ENCODE results near the gene MYO1A. TPM values are rescaled to one million over a fixed set of nuclear protein-coding genes. Genes with fewer than 3 reads are reported as not detected.

Gene MYO1A
- total RNA-seq, 3 donors from 2014 or later: 0.38 to 1.0 (median 0.71) TPM

DNA sequence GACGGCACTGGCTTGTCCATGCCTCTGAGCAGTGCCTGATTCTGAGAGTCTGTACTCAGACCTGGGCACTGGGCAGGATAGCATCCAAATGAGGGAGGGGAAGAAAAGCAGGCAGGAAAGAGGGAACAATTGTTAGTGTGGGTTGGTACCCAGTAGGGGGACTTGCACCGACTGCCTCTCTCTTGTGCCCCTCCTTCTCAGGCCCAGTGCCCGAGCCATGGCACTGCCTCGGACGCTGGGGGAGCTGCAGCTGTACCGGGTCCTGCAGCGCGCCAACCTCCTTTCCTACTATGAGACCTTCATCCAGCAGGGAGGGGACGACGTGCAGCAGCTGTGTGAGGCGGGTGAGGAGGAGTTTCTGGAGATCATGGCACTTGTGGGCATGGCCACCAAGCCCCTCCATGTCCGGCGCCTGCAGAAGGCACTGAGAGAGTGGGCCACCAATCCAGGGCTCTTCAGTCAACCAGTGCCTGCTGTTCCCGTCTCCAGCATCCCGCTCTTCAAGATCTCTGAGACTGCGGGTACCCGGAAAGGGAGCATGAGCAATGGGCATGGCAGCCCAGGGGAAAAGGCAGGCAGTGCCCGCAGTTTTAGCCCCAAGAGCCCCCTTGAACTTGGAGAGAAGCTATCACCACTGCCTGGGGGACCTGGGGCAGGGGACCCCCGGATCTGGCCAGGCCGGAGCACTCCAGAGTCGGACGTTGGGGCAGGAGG is 41.2 kb upstream of the MYO1A start:
- H3K36me3 Mint-ChIP-seq (ENCODE audit: insufficient read depth): peaks cover 19% of the 10 kb centered on the region
- no peaks in the 10 kb centered on the region for H3K27me3 Mint-ChIP-seq (ENCODE audit: low read depth)
- no peaks in the 10 kb centered on the region for H3K9me3 Mint-ChIP-seq
- H3K4me3 Mint-ChIP-seq: peak overlapping the region; percentile 92
- ATAC-seq: no peak
- H3K4me1 Mint-ChIP-seq (ENCODE audit: low read depth): peaks cover 66% of the 10 kb centered on the region
- DNase-seq: no peak

DNA sequence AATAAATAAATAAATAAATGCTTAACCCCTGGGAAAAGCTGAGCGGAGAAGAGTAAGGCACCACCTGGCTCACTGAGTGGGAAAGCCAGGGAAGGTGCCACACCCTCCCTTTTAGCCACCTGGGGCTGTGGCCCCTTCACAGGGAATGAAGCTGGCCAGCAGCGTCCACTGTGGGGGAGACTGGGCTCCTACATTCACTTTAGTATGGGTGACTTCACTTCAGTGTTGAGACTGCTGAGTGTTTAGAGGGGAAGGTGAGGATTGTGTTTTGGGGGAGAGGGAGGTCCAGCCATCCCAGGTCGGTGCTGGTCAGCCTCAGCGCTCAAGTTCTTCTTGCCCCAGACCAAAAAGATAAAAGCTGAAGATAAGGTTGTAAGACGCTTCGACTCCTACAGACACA is 40.6 kb upstream of the MYO1A start:
- H3K36me3 Mint-ChIP-seq (ENCODE audit: insufficient read depth): peaks cover 19% of the 10 kb centered on the region

DNA sequence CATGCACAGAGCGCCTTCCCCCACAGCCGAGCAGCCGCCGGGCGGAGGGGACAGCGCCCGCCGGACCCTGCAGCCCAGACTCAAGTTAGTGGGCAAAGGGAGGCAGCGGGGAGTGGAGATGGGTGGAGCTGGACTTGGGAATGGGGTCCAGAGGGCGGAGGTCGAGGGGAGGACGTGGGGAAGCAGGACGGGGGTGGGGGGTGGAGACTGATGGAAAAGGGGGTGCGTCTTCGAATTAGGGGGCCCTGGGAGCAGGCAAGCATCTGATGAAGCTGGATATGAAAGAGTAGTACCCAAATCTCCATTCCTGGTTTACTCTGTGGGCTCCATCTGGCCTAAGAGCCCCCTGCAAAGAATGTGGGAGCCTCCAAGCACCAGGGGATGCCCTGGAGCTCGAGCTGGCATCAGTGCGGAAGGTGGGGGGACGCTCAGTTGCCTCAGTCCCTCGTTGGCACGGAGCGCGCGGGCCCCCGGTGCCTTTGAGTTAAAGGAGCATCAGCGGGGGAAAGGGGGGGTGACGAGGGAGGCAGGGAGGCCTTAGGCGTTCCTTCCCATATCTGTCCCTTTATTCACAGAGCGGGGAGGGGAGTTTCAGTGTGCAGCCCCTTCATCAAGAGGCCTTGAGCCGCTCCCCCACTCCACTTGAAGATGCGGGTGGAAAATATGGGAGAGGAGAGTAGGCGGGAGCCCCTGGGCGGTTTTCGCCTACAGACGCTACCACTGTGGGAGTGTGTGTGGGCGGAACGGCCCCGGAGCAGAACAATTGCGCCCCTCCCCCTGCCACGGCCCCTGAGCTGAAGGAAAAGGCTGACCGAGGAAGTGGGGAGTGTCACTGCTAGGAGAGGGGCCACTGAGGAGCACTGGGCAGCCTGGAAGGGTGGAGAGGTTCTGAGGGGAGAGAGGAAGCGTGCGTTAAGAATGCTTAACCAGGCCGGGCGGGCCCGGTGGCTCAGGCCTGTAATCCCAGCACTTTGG is 39.6 kb upstream of the MYO1A start:
- H3K4me3 Mint-ChIP-seq: peak overlapping the region; percentile 92
- H3K4me1 Mint-ChIP-seq (ENCODE audit: low read depth): peaks cover 73% of the 10 kb centered on the region
- ATAC-seq (peak in 1 of 2 donors; percentile 4), DNase-seq (peak; percentile 60)
- H3K9me3 Mint-ChIP-seq: no peaks in the 10 kb centered on the region
- no peaks in the 10 kb centered on the region for H3K27me3 Mint-ChIP-seq (ENCODE audit: low read depth)
- peaks cover 15% of the 10 kb centered on the region for H3K36me3 Mint-ChIP-seq (ENCODE audit: insufficient read depth)

More for the DNA sequence above, 40.6 kb upstream of the MYO1A start:
- no peak for ATAC-seq
- Mint-ChIP-seq H3K4me1 (ENCODE audit: low read depth) (peaks cover 72% of the 10 kb centered on the region), H3K4me3 (peak overlapping the region; percentile 92), H3K9me3 (no peaks in the 10 kb centered on the region), H3K27me3 (ENCODE audit: low read depth) (no peaks in the 10 kb centered on the region)
- no peak for DNase-seq

DNA sequence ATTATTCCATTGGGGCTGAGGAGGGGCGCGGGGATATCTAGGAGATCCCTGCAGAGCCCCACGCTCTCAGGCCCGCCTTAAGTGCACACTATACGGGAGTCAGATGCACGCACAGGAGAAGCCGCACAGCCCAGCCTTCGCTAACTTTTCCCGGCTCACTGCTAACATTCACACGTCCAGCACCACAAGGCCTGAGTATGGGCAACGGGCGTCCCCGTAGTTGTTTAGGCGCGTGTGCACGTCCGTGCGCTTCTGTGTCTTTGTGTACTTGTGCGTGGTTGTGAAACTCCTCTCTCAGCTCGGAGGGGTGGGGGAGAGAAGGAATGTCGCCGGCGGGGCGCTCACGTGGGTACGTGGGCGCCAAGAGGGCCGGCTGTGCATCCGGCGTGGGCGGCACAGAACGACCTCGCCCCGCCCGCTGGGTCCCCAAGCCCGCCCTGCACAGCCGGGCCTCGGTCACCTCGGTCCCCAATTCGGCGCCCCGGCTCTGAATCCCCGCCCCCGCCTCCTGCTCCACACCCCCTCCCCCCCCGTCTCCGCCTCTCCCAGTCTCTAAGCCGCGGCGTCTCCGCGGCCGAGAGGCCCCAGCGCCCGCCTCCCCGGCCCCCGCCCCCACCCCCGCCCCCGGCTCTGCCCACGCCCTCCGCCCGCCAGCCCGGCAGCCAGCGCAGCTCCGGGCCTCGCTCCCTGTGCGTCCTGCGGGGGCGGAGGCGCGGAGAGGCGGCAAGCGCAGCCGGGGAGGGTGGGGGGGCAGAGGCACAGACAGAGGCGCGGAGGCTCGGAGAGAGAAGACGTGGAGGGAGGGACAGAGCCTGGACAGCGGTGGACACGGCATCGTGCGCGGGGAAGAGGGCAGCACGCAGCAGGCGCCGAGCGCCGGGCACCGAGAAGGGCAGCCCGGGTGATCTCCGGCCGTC is 38.7 kb upstream of the MYO1A start, which contains the start of gene NAB2:
TSS of gene NAB2 (plus strand) at position 761 of the 917 bp plus-strand sequence. CDS start 158 bp downstream, outside the sequence.
- Mint-ChIP-seq H3K4me1 (ENCODE audit: low read depth) (peaks cover 64% of the 10 kb centered on the region), H3K4me3 (peak within 1 kb of the TSS; percentile 92), H3K36me3 (ENCODE audit: insufficient read depth) (peaks cover 11% of the 10 kb centered on the region), H3K9me3 (no peaks in the 10 kb centered on the region), H3K27me3 (ENCODE audit: low read depth) (no peaks in the 10 kb centered on the region)
- peak; percentile 91 for DNase-seq
- ATAC-seq: peak; percentile 29 to 32

DNA sequence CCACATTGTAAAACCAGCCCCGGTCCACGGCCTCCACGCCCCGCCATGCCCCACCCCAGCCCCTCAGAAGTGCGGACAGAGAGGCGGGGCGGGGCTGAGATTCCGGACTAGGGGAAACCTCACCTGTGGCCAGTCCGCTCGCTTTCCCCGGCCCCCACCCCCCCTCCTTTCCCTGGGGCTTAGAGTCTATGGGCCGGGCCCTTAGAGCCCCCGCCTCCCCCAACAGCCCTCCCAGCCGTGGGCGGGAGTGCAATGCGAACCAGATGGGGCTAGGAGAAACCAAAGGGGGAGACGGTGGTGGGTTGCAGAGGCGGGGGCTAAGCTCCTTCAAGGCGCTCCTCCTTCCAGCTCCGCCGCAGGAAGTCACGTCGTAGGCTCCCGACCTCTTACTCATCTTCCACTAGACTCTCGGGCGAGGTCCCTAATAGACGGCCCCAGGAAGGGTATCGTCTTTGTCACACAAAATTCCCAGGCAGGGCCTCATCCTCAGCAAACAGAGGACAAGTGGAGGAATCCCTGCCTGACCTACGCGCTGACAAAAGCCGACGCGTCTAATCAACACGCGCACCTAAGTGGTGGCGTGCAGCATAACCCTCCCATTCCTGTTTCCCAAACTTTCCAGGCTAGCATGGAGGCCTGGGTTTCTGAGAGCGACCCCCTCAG is 37.9 kb upstream of the MYO1A start:
- peaks cover 56% of the 10 kb centered on the region for H3K4me1 Mint-ChIP-seq (ENCODE audit: low read depth)
- H3K4me3 Mint-ChIP-seq: peak overlapping the region; percentile 88
- DNase-seq (peak; percentile 88), ATAC-seq (peak; percentile 39 to 47)
- no peaks in the 10 kb centered on the region for H3K9me3 Mint-ChIP-seq
- H3K36me3 Mint-ChIP-seq (ENCODE audit: insufficient read depth): peaks cover 8% of the 10 kb centered on the region
- H3K27me3 Mint-ChIP-seq (ENCODE audit: low read depth): no peaks in the 10 kb centered on the region

DNA sequence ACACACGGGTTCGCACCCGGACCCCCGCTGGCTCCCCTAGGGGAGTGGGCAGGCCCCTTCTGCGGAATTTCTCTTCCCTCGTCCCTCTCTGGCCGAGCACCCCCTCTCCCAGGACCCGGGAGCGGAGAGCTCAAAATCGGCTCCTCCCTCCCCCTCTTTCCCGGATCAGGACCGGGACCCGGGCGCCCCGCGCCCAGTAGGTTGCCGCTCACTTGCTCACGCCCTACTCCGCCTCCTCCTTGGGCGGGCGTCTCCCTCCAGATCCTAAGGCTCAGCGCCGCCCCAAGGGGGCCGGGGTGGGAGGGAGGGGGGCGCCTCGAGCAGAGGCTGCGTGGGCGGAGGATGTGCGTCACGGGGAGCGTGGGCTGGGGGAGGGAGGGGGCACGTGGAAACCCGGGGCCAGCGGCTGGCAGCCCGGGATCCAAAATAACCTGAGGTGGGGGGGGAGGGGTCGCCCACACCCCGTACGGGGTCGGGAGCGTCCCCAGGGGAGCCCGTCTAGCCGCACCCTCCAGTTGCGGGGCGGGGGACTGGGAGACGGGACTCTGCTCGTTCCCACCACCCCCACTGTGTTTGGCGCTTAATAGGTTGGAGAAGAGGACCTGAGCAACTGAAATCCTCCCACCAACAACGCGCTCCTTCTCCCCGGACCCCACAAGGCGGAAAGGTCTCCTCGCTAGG is 37.2 kb upstream of the MYO1A start:
- peak; percentile 52 to 57 for ATAC-seq
- H3K4me3 Mint-ChIP-seq: peak overlapping the region; percentile 88
- H3K27me3 Mint-ChIP-seq (ENCODE audit: low read depth): no peaks in the 10 kb centered on the region
- peaks cover 8% of the 10 kb centered on the region for H3K36me3 Mint-ChIP-seq (ENCODE audit: insufficient read depth)
- DNase-seq: peak; percentile 98
- H3K9me3 Mint-ChIP-seq: no peaks in the 10 kb centered on the region
- H3K4me1 Mint-ChIP-seq (ENCODE audit: low read depth): peaks cover 50% of the 10 kb centered on the region

DNA sequence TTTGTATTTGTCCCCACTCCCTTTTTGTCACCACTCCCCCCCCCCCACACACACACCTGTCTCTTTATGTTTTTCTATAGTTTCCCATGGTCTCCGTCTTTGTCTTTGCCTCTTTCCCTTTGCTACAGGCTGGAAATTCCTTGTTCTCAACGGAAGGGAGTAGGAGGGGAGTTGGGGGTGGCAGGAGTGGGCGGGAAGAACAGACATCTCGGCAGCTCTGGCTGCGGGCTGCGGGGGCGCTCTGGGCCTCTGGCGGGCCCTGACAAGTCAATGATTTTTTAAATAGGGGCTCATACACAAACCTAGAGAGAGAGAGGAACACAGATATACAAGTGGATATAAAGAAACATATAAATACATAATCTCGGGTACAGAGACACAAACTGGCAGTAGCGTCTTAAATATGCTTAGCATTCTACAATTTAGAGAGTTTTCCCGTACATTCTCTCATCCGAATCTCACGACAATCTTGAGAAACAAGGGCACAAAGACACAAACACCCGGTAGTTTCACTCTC is 36.6 kb upstream of the MYO1A start:
- Mint-ChIP-seq H3K4me1 (ENCODE audit: low read depth) (peaks cover 45% of the 10 kb centered on the region), H3K9me3 (no peaks in the 10 kb centered on the region), H3K36me3 (ENCODE audit: insufficient read depth) (peaks cover 4% of the 10 kb centered on the region), H3K4me3 (peak overlapping the region; percentile 88), H3K27me3 (ENCODE audit: low read depth) (no peaks in the 10 kb centered on the region)
- ATAC-seq: no peak
- DNase-seq: peak; percentile 70

DNA sequence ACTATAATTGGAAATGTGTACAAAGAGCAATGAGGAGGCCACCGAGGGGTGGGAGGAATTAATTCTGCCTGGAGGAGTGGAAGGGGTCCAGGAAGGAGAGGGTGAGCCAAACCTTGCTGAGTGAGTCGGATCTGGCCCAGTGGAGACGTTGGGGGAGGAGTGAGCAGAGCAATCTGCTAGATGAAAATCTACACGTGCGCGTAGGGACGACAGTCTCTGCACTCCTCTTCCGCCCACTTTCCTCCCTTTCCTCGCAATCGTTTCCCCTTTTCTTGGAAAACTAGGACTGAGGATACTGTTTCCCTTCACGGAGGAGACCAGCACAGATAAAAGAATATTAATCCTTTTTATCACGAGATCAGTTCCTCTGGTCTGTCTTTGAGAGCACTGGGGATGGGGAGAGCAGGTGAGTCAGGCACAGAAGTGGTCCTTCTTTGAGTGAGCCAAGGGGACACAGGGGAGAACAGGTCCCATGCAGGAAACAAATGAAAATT is 36.1 kb upstream of the MYO1A start:
- H3K36me3 Mint-ChIP-seq (ENCODE audit: insufficient read depth): peaks cover 4% of the 10 kb centered on the region
- no peak for ATAC-seq
- no peak for DNase-seq
- no peaks in the 10 kb centered on the region for H3K27me3 Mint-ChIP-seq (ENCODE audit: low read depth)
- no peaks in the 10 kb centered on the region for H3K9me3 Mint-ChIP-seq
- peak overlapping the region; percentile 88 for H3K4me3 Mint-ChIP-seq
- H3K4me1 Mint-ChIP-seq (ENCODE audit: low read depth): peaks cover 41% of the 10 kb centered on the region

DNA sequence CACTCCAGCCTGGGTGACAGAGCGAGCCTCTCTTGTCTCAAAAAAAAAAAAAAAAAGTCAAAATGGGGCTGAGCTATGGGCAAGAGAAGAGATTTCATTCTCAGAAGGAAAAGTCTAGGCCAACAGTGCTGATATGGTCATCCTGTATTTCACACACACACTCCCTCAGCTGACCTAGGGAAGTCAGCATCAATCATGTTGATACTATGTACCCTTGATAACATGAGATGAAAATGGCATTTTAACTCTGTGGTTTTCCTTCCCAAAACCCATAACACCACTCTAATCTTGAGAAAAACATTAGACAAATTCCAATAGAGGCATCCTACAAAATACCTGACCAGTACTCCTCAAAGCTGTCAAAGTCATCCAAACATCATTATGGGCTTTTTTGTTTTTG is 30.9 kb upstream of the MYO1A start:
- ATAC-seq: no peak
- Mint-ChIP-seq H3K4me1 (ENCODE audit: low read depth) (peaks cover 34% of the 10 kb centered on the region), H3K27me3 (ENCODE audit: low read depth) (no peaks in the 10 kb centered on the region), H3K9me3 (no peaks in the 10 kb centered on the region), H3K4me3 (no peak overlapping the region), H3K36me3 (ENCODE audit: insufficient read depth) (no peaks in the 10 kb centered on the region)
- no peak for DNase-seq

DNA sequence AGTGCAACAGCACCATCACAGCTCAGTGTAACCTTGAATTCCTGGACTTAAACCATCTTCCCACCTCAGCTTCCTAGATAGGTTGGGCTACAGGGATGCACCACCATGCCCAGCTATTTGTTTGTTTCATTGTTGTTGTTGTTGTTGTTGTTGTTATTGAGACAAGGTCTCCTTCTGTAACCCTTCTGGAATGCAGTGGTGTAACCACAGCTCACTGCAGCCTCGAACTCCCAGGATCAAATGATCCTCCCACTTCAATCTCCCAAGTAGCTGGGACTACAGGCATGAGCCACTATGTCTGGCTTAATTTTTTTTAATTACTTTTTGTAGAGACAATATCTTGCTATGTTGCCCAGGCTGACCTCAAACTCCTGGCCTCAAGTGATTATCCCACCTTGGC is 29.9 kb upstream of the MYO1A start:
- Mint-ChIP-seq H3K4me1 (ENCODE audit: low read depth) (peaks cover 24% of the 10 kb centered on the region), H3K27me3 (ENCODE audit: low read depth) (no peaks in the 10 kb centered on the region)

DNA sequence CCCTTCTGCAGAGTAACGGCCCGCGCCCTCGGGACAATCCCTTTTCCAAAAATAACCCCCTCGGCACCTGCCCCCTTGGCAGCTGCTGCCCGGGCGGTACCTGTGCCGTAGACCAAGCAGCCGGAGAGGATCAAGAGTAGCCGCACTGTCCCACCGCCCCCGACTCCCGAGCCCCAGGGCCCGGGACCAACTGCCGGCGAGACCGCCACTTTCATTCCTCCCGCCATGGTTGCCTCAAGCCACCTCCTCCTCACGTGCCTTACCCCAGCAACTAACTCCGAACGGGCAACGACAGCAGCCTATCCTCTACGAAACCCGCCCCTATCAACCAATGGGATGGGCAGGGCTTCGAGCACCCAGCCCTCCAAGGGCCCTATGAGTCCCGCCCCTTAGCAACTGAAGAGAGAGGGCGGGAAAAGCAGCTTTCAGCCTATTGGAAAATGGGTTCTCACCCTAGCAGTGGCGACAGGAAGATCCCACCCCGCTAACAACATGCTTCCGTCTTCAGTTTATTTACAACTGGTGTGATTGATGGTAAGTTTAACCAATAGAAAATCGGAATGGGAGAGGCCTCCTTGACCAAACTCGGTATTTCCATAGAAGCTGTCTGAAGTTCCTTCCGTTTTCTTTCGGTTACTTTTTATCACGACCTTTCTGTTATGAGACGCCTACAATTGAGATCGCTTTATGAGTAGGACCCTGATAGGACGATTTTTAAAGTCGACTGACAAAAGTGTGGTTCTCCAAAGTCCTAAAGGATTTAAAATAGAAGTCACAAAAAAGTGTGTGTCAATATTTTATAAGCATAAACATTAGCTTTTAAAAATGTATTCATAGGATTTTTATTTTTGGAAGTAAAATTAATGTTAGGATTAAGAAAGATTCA is 28.8 kb upstream of the MYO1A start, which contains the start of gene NEMP1:
TSS of gene NEMP1 (minus strand) at position 273 of the 886 bp plus-strand sequence. CDS start at position 227, 46 bp downstream.
- DNase-seq (peak; percentile 89), ATAC-seq (peak; percentile 96 to 97)
- Mint-ChIP-seq H3K4me3 (peak within 1 kb of the TSS; percentile 97), H3K9me3 (no peaks in the 10 kb centered on the region), H3K27me3 (ENCODE audit: low read depth) (no peaks in the 10 kb centered on the region), H3K36me3 (ENCODE audit: insufficient read depth) (no peaks in the 10 kb centered on the region), H3K4me1 (ENCODE audit: low read depth) (peaks cover 24% of the 10 kb centered on the region)

More for the DNA sequence above, 29.9 kb upstream of the MYO1A start:
- ATAC-seq (no peak), DNase-seq (no peak)
- H3K36me3 Mint-ChIP-seq (ENCODE audit: insufficient read depth): no peaks in the 10 kb centered on the region
- H3K4me3 Mint-ChIP-seq: no peak overlapping the region
- H3K9me3 Mint-ChIP-seq: no peaks in the 10 kb centered on the region
